Measurements from ENCODE around the gene TEAD1.

The TEAD1 gene

DNA sequence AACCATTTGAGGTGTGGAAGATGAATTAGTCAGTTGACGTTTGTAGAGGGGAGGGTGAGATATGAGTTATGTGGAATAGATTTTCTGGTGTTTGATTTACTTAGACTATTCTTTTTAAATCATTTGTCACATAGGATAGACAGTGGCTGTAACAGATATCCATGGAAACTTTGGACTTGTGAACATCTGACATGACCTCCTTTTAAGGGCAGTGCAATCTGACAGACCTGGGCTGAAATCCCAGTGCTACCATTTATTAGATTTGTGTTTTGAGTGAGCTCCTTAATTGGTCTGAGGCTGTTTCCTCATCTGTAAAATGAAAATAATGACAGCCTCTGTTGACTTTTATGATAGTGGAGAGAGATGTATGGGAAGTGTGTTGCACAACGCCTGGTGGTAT lies 159.9 kb downstream of the TEAD1 start:
- no peak for DNase-seq (ENCODE audit: low read depth)
- TF ChIP-seq, protein P1, sequence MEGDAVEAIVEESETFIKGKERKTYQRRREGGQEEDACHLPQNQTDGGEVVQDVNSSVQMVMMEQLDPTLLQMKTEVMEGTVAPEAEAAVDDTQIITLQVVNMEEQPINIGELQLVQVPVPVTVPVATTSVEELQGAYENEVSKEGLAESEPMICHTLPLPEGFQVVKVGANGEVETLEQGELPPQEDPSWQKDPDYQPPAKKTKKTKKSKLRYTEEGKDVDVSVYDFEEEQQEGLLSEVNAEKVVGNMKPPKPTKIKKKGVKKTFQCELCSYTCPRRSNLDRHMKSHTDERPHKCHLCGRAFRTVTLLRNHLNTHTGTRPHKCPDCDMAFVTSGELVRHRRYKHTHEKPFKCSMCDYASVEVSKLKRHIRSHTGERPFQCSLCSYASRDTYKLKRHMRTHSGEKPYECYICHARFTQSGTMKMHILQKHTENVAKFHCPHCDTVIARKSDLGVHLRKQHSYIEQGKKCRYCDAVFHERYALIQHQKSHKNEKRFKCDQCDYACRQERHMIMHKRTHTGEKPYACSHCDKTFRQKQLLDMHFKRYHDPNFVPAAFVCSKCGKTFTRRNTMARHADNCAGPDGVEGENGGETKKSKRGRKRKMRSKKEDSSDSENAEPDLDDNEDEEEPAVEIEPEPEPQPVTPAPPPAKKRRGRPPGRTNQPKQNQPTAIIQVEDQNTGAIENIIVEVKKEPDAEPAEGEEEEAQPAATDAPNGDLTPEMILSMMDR (IDR thresholded peaks at IDR 0.05; ENCODE audit: insufficient read depth, low read depth, low read length, missing control alignments), result no peak
- H3K4me3 ChIP-seq (ENCODE audit: low read depth, low read length), result no peak overlapping the region

DNA sequence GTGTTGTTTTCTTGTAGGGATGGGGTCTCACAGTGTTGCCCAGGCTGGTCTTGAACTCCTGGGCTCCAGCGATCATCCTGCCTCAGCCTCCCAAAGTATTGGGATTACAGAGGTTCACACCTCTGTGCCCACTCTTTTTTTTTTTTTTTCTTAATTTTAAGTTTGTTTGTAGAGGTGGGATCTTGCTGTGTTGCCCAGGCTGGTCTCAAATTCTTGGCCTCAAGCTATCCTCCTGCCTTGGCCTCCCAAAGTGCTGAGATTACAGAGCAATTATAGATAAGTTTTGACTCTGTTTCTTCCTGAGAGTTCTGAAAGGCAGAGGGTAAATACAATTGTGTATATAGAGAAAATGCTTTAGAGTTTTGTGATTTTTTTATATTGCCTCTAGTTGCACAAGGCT lies 160.4 kb downstream of the TEAD1 start:
- no peak for DNase-seq (ENCODE audit: low read depth)
- no peak overlapping the region for H3K4me3 ChIP-seq (ENCODE audit: low read depth, low read length)
- TF ChIP-seq, protein P1 (IDR thresholded peaks at IDR 0.05; ENCODE audit: insufficient read depth, low read depth, low read length, missing control alignments), result no peak

DNA sequence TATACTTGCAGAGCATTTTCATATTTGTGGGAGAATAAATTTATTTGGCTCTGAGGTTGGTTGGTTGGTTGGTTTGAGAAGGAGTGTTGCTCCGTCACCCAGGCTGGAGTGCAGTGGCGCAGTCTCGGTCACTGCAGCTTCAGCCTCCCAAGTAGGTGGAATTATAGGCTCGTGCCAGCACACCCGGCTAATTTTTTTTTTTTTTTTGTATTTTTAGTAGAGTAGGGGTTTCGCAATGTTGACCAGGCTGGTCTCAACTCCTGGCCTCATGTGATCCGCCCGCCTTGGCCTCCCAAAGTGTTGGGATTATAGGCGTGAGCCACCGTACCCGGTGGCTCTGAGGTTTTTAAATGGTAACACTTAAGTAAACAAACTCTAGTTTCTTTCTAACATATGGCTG lies 161.1 kb downstream of the TEAD1 start:
- DNase-seq (ENCODE audit: low read depth), result no peak
- TF ChIP-seq, protein P1 (IDR thresholded peaks at IDR 0.05; ENCODE audit: insufficient read depth, low read depth, low read length, missing control alignments), result no peak
- no peak overlapping the region for H3K4me3 ChIP-seq (ENCODE audit: low read depth, low read length)

DNA sequence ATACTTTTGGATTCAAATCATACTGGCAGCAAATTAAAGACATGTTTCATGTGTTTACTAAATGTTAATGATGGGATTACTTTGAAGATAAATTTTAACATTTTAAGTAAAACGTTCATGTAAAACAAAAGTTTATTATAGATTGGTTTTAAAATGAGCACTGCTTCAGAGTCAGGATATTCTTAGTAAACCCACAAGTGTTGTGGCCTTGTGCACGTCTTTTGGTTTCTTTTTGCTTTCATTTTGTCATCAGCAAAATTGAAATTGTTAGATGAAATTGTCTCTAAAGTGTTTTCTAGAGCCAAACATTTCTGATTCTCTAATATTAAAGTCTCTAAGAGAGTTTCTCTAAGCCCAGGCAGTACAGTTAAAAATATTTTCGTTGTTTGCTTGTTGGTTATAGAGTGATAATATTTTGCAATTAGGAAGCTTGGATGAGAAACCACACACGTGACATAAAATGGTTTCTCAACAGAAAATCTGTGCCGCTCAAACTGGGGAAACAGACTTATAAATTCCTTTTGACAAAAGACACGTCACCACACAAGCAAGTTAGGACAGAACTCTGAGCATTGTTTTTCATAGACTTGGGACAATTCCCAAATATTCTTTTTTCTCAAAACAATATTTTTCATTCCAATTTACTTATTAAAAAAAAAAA lies 164.4 kb downstream of the TEAD1 start:
- peak overlapping the region; percentile 53 for H3K4me3 ChIP-seq (ENCODE audit: low read depth, low read length)
- DNase-seq (ENCODE audit: low read depth), result peak; percentile 45
- TF ChIP-seq, protein P1 (IDR thresholded peaks at IDR 0.05; ENCODE audit: insufficient read depth, low read depth, low read length, missing control alignments), result no peak

DNA sequence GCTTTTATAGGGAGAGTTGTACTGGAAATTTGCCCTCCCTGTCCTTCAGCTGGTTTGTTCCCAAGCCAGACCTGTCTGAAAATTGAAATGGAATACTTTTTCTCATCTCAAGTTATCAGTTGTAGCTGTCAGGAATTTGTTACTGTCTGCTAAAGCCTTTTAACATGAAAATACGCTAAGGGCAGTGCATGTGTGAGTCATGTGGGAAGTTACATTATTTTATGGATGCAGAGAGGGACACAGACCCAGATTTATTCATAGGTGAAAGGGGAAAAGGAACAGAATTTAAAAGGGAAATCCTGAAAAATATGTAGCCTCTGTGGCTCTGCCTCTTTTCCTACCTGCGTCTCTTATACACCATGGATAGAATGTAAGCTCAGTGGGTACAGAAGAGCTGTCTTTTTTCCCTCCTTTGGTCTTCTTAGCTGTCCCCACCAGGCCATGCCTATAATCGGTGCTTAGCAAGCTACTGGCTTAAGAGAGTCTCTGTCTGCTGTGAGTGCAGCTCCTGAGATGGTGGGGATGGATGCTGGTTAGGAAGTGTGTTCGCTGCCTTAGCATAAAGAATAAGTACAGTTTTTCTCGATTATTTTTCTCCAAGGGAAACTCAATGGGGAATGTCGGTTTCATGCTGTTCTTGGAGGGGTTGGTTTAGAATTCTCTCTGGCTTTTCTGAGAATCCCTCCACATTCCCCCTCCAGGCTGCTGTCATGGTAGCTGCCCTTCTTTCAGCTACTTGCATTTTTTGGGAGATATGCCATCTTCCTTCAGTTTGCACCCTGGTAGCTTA lies 166.8 kb downstream of the TEAD1 start:
- TF ChIP-seq, protein P1 (IDR thresholded peaks at IDR 0.05; ENCODE audit: insufficient read depth, low read depth, low read length, missing control alignments), result no peak
- DNase-seq (ENCODE audit: low read depth), result no peak

DNA sequence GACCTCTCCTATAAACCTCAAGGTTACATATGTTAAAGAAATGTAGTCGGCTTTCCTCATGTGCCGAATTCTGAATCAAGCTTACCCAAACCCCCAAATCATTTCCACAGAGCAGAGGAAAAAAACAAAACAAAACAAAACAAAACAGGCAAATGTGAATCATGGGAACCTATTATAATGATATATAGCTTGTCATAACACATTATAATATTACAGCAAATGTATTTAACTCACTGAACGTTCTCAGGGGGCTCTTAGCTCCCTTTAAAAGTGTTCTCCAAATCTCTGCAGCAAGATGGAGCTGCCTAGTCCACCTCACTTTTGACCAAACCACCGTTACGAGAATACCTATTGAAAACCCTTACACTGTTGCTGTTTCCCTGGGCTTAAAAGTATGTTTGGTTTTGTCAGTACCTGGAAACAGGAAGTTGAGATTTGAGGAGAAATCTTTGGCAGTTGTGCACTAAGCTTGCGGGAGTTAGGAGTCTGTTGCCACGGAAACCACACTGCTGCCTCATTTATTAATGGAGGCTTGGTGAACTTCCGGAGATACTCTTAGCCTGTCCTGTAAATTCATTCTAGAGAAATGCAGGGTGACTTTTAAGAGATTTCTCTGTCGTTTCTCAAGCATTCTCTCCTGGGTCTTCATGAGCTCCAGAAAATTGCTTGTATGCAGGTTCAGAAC lies 167.9 kb downstream of the TEAD1 start:
- TF ChIP-seq, protein P1 (IDR thresholded peaks at IDR 0.05; ENCODE audit: insufficient read depth, low read depth, low read length, missing control alignments), result no peak
- DNase-seq (ENCODE audit: low read depth), result peak; percentile 73
- H3K4me3 ChIP-seq (ENCODE audit: low read depth, low read length), result peak overlapping the region; percentile 15; the same call in 1 of the 2 replicates

More for the DNA sequence above, 166.8 kb downstream of the TEAD1 start:
- no peak overlapping the region for H3K4me3 ChIP-seq (ENCODE audit: low read depth, low read length)

Data from GM12865 (cell line).